K562 (cell line): ENCODE data around the gene CEP170. TPM values are rescaled to one million over a fixed set of nuclear protein-coding genes. Genes with fewer than 3 reads are reported as not detected.

Source experiments
- PHF21A ChIP-seq: fragments of 450-650 bp; IDR thresholded peaks from 2 replicates; pipeline ENCODE4 v1.6.1; 2017; ENCODE audit warnings: low read depth, borderline replicate concordance
- RBM22 ChIP-seq: fragments of 200-400 bp; formaldehyde crosslinking; IDR thresholded peaks from 2 replicates; pipeline ENCODE4 v1.6.1; 2018; ENCODE audit warnings: low read length, low read depth; ENCODE audit not compliant: poor library complexity, severe bottlenecking
- RCOR1 ChIP-seq, 2 experiments: IDR thresholded peaks; 2 replicates each; pipeline ENCODE4 v1.6.1; 2012; ENCODE audit warnings: low read depth in 2 of 2, low read length in 2 of 2, borderline replicate concordance in 1 of 2, improper control_type of control experiment in 1 of 2
- XRCC5 ChIP-seq: fragments of 200-400 bp; formaldehyde crosslinking; IDR thresholded peaks from 2 replicates; pipeline ENCODE4 v1.6.1; 2017; ENCODE audit warnings: low read depth, mild to moderate bottlenecking, low read length
- polyA plus RNA-seq, 8 experiments: library from polyadenylated mRNA; depleted of rRNA in 4 of 8; stranded (reverse) in 5 of 8; unstranded in 3 of 8; fragments of >200 nt; fragmentation: Nextera tagmentation in 2 of 8; fragmentation: Illumina TruSeq in 1 of 8; extraction: Ambion mirVana in 2 of 8; extraction: Trizol in 1 of 8; gene quantifications; 2 replicates each; pipeline versions ENCODE4 v1.2.1 to v1.2.3, GENCODE V29; 2011 to 2014; ENCODE audit warnings: inconsistent platforms in 1 of 8, missing spikeins in 1 of 8
- total RNA-seq, 7 experiments: library from RNA; depleted of rRNA in 6 of 7; stranded (reverse); fragments of >200 nt in 6 of 7; fragmentation: Illumina TruSeq in 2 of 7; extraction: Trizol in 2 of 7; gene quantifications; 2 replicates each; pipeline versions ENCODE4 v1.2.1 to v1.2.3, GENCODE V29; 2011 to 2021; ENCODE audit warnings: low replicate concordance in 1 of 7
- TF ChIP-seq, protein P1 (sequence below): sonication (generic); formaldehyde crosslinking; IDR thresholded peaks from 2 replicates; pipeline ENCODE4 v1.8.0; 2022; ENCODE audit warnings: mild to moderate bottlenecking, missing genetic modification reagents, borderline replicate concordance
- TF ChIP-seq, protein P2 (sequence below), 2 experiments: fragments of 450-650 bp; IDR thresholded peaks; 2 replicates each; pipeline ENCODE4 v1.6.1; 2016; ENCODE audit warnings: mild to moderate bottlenecking in 2 of 2, borderline replicate concordance in 1 of 2, low read depth in 1 of 2, moderate library complexity in 1 of 2
- TF ChIP-seq, protein P3 (sequence below): fragments of 450-650 bp; IDR thresholded peaks from 2 replicates; pipeline ENCODE4 v1.6.1; 2018; ENCODE audit not compliant: partially characterized antibody

The CEP170 gene
- total and polyA plus RNA-seq, 9 of the 15 experiments (the other 6 are each of a cell fraction or from before 2014, with no cell fraction given) = 22.6 to 110 (median 68.5) TPM

DNA sequence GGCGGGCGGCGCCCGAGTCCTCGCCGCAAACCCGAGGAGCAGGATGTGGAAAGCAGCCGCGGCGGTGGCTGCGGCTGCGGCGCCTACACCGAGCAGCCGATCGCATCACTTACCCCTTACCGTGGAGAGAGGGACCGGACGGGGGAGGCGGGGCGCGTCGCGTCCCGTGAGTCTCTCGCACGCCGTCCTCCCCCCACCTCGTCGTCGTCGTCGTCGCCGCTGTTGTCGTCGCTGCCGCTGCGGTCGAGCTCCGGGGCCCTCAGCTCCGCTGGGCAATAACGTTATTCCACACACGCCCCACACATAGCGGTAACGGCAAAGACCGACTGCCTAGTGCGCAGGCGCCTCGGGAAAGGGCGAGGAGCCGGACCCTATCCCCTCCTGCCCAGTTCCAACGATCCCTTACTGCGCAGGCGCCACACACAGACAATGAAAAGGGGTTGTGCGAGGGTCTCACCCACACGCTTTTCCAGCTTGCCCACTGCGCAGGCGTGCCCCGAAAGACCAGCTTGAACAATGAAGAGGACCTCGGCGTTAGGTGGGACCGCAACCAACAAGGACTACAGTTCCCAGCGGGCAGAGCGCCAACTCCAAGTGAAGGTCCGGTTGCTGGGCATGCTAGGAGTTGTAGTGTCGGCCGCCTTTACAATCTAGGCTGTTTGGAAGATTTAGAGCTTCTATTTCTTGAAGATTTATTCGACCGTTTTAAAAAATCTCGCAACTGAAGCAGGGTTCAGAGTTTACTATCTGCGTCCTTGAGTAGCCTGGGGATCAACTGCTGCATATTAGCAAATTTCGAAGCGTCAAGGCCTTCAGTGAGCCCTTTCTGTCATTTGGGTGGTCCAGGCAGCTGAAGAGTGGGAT is at the start of gene CEP170 (continued):
- TF ChIP-seq, protein P1, sequence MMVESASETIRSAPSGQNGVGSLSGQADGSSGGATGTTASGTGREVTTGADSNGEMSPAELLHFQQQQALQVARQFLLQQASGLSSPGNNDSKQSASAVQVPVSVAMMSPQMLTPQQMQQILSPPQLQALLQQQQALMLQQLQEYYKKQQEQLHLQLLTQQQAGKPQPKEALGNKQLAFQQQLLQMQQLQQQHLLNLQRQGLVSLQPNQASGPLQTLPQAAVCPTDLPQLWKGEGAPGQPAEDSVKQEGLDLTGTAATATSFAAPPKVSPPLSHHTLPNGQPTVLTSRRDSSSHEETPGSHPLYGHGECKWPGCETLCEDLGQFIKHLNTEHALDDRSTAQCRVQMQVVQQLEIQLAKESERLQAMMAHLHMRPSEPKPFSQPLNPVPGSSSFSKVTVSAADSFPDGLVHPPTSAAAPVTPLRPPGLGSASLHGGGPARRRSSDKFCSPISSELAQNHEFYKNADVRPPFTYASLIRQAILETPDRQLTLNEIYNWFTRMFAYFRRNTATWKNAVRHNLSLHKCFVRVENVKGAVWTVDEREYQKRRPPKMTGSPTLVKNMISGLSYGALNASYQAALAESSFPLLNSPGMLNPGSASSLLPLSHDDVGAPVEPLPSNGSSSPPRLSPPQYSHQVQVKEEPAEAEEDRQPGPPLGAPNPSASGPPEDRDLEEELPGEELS (CRISPR knock-in tag) = peak; percentile 93; the same call in 1 of the 2 replicates
- TF ChIP-seq XRCC5 (0 out of 2 replicates have a peak, but pooled peaks have one; percentile 23), RBM22 (no peak), PHF21A (0 out of 2 replicates have a peak, but pooled peaks have one; percentile 10), RCOR1 (IDR thresholded peaks at IDR 0.05; ENCODE audit: borderline replicate concordance in 1 of 2, low read depth in 2 of 2, low read length in 2 of 2) (peak in 1 of 2 experiments; percentile 51; a peak in 2 of 4 replicates)
- TF ChIP-seq, protein P2, sequence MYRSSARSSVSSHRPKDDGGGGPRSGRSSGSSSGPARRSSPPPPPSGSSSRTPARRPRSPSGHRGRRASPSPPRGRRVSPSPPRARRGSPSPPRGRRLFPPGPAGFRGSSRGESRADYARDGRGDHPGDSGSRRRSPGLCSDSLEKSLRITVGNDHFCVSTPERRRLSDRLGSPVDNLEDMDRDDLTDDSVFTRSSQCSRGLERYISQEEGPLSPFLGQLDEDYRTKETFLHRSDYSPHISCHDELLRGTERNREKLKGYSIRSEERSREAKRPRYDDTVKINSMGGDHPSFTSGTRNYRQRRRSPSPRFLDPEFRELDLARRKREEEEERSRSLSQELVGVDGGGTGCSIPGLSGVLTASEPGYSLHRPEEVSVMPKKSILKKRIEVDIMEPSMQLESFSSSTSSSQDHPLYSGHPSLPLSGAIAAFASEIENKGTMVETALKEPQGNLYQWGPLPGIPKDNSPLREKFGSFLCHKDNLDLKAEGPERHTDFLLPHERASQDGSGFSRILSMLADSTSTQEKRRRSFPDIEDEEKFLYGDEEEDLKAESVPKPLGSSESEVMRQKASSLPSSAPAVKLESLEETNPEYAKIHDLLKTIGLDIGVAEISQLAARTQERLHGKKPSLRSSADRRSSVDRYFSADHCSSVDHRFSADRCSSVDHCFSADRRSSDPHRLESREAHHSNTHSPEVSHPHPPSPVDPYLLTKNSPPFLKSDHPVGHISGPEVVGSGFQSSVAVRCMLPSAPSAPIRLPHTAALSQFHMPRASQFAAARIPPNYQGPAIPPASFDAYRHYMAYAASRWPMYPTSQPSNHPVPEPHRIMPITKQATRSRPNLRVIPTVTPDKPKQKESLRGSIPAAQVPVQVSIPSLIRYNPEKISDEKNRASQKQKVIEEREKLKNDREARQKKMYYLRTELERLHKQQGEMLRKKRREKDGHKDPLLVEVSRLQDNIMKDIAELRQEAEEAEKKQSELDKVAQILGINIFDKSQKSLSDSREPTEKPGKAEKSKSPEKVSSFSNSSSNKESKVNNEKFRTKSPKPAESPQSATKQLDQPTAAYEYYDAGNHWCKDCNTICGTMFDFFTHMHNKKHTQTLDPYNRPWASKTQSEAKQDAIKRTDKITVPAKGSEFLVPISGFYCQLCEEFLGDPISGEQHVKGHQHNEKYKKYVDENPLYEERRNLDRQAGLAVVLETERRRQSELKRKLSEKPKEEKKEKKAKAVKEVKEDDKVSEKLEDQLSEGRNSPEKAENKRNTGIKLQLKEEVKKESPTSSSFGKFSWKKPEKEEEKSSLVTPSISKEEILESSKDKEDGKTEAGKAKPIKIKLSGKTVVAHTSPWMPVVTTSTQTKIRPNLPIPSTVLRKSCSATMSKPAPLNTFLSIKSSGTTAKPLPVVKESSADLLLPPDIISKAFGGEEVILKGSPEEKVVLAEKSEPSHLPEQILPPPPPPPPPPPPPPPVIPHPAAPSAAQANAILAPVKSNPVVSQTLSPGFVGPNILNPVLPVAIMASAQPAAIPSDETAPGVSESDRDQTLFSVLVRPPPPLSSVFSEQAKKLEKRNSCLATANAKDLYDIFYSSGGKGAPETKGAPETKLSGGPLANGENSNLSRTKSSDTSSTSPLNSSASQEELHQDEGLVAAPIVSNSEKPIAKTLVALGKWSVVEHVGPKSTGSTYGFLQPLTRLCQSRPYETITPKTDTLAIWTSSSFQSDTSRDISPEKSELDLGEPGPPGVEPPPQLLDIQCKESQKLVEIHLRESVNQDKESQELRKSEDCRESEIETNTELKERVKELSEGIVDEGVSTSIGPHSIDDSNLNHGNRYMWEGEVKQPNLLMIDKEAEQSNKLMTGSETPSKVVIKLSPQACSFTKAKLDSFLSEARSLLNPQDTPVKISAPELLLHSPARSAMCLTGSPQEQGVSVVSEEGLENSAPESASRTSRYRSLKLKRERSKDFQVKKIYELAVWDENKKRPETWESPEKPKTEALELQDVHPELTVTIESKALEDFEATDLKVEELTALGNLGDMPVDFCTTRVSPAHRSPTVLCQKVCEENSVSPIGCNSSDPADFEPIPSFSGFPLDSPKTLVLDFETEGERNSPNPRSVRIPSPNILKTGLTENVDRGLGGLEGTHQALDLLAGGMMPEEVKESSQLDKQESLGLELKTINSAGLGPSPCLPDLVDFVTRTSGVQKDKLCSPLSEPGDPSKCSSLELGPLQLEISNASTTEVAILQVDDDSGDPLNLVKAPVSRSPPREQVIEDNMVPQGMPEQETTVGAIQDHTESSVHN (IDR thresholded peaks at IDR 0.05; ENCODE audit: borderline replicate concordance in 1 of 2, low read depth in 1 of 2) = no peak
- TF ChIP-seq, protein P3, sequence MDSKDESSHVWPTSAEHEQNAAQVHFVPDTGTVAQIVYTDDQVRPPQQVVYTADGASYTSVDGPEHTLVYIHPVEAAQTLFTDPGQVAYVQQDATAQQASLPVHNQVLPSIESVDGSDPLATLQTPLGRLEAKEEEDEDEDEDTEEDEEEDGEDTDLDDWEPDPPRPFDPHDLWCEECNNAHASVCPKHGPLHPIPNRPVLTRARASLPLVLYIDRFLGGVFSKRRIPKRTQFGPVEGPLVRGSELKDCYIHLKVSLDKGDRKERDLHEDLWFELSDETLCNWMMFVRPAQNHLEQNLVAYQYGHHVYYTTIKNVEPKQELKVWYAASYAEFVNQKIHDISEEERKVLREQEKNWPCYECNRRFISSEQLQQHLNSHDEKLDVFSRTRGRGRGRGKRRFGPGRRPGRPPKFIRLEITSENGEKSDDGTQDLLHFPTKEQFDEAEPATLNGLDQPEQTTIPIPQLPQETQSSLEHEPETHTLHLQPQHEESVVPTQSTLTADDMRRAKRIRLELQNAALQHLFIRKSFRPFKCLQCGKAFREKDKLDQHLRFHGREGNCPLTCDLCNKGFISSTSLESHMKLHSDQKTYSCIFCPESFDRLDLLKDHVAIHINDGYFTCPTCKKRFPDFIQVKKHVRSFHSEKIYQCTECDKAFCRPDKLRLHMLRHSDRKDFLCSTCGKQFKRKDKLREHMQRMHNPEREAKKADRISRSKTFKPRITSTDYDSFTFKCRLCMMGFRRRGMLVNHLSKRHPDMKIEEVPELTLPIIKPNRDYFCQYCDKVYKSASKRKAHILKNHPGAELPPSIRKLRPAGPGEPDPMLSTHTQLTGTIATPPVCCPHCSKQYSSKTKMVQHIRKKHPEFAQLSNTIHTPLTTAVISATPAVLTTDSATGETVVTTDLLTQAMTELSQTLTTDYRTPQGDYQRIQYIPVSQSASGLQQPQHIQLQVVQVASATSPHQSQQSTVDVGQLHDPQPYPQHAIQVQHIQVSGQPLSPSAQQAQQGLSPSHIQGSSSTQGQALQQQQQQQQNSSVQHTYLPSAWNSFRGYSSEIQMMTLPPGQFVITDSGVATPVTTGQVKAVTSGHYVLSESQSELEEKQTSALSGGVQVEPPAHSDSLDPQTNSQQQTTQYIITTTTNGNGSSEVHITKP = peak; percentile 74
